Fibroblast of the aortic adventitia (primary cell): Measurements from ENCODE around the gene KCNE4. TPM values are rescaled to one million over a fixed set of nuclear protein-coding genes. Genes with fewer than 3 reads are reported as not detected.

Source experiments
- DNase-seq: peaks from one replicate; pipeline ENCODE4 v3.0.0-alpha.2; 2010; ENCODE audit warnings: low read depth
- H3K4me3 ChIP-seq: 2 replicates; pipeline ENCODE4 v1.5.1; 2011; ENCODE audit warnings: low read depth, mild to moderate bottlenecking, control low read depth, low read length, moderate library complexity
- total RNA-seq: library from RNA; depleted of rRNA; stranded (reverse); fragments of >200 nt; gene quantifications from 2 replicates; pipeline ENCODE4 v1.2.3, GENCODE V29; 2012; ENCODE audit warnings: low replicate concordance
- TF ChIP-seq, protein P1 (sequence below): IDR thresholded peaks from 2 replicates; pipeline ENCODE4 v1.5.1; 2011; ENCODE audit warnings: mild to moderate bottlenecking, low read length, control low read depth, inconsistent platforms; ENCODE audit not compliant: insufficient read depth

Gene KCNE4
- total RNA-seq, 1 donor, result 4.1 TPM

DNA sequence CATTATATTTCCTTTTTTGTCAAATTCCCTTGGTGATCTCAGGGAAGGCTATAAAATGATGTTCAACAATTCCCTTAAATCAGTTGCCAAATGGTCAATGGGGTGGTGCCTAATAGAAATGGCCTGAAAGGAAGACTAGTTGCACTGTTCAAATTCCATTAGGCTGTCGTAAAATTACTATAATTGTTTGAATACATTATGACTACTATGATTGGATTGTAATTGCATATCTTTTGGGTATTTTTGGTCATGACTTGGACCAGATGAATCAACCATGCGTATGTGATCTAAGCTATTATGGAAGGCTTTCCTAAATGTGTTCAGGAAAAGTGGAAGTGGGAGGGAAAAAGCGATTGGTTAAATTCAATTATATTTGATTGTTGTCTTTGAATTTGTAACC lies 41.3 kb upstream of the KCNE4 start:
- DNase-seq, result peak; percentile 82
- TF ChIP-seq, protein P1, sequence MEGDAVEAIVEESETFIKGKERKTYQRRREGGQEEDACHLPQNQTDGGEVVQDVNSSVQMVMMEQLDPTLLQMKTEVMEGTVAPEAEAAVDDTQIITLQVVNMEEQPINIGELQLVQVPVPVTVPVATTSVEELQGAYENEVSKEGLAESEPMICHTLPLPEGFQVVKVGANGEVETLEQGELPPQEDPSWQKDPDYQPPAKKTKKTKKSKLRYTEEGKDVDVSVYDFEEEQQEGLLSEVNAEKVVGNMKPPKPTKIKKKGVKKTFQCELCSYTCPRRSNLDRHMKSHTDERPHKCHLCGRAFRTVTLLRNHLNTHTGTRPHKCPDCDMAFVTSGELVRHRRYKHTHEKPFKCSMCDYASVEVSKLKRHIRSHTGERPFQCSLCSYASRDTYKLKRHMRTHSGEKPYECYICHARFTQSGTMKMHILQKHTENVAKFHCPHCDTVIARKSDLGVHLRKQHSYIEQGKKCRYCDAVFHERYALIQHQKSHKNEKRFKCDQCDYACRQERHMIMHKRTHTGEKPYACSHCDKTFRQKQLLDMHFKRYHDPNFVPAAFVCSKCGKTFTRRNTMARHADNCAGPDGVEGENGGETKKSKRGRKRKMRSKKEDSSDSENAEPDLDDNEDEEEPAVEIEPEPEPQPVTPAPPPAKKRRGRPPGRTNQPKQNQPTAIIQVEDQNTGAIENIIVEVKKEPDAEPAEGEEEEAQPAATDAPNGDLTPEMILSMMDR, result no peak
- no peak overlapping the region for H3K4me3 ChIP-seq

DNA sequence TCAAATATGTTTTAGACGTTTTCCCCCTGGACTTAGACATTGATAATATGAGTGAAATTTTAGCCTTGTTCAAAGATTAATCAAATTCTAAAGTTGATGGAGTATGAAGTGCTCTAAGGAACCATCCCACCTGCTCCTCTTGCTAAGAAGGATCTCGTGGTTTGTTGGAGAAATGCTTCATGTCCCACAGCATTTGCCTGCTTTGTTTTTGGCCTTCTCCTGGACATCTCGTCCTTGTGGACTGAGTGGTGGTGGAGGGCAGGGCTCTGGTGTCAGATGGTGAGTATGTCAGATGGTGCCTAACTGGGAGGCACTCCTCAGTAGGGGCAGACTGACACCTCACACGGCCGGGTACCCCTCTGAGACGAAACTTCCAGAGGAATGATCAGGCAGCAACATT lies 39.7 kb upstream of the KCNE4 start:
- TF ChIP-seq, protein P1, result no peak
- DNase-seq, result no peak
- H3K4me3 ChIP-seq, result no peak overlapping the region

DNA sequence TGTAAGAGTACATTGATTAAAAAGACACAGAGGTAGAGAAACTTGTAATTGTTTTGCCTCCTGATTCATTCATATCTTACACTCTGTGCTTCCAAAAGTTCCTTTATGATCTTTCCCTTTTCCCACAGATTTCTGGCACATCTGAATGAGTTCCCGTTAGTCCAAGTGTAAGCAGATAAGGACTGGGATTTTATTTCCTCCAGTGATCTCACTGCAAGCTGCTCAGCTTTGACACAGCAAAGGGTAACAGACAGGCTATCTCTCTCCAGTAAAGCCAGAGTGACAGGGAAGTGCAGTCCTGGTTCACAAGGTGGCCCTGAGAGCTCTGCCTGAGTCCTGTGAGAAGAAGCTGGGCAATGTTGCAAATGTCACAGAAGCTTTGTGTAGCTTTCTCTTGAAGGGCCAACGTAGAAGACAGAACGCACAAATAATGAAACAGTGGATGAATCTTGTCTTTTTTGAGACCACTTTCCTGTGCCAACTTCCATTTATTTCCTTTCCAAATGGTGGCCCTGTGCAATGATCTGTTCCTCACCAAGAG lies 32.5 kb upstream of the KCNE4 start:
- TF ChIP-seq, protein P1, result no peak
- no peak overlapping the region for H3K4me3 ChIP-seq
- peak; percentile 77 for DNase-seq

DNA sequence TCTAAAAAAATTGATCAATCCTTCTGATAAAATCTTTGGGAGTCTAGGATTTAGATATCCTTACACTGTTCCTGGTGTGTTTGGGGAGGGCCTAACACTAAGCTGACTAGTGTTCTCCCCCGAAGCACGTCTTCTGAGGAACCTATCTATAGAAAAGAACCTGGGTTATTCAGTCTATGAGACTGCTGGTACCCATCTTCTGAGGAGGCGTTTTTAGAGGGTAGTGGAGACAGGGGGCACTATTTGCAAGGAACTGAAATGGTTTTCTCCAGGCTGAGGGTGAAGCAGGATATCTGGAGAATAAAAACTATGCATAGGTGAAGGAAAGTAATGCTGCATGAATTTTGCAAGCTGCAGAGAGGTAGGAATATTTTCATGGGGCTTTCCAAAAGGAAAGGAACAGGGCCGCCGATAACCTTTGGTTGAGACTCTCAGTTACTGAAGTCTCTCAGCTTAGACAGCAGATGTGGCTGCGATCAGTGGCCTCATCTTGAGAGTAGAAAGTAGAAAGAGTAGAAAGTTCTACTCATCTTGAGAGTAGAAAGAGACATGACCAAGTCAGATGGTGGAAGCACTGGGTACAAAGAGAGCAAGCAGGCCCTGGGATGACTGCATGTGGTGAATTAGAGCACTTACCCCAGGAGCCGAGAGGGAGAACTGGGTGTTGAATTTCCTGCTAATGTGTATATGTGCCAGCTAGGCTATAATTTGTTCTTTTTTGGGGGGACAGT lies 31.8 kb upstream of the KCNE4 start:
- TF ChIP-seq, protein P1, result no peak
- H3K4me3 ChIP-seq, result no peak overlapping the region
- no peak for DNase-seq

DNA sequence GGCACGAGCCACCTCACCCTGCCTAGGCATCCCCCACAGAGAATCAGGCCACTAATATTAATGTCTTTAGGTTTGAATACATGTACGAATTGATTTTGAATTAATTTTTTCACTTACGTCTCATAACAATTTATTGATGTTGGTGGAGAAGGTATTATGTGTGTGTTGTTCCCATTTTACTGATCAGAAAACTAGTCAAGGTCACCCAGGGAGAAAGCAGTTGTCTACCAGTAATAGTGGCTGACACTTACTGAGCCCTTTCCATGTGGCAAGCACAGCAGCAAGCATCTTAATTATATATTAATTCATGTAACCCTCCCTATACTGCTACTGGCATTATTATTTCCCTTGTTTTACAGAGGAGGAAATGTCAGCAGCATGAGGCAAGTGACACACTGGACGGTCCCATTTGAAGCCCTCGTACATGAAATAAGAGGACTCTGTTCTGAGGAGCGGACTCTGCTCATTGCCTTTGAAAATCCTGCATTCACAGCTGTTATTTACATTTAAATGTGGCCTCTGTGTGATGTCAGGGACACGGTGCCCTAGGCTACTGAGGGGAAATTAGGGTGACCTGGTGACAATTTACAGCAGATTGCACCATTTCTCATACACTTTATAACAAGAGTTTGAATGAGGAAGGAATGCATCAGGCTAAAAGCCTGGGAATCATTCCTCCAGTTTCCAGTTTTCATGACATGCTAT lies 30.9 kb upstream of the KCNE4 start:
- DNase-seq, result no peak
- TF ChIP-seq, protein P1, result no peak
- no peak overlapping the region for H3K4me3 ChIP-seq

DNA sequence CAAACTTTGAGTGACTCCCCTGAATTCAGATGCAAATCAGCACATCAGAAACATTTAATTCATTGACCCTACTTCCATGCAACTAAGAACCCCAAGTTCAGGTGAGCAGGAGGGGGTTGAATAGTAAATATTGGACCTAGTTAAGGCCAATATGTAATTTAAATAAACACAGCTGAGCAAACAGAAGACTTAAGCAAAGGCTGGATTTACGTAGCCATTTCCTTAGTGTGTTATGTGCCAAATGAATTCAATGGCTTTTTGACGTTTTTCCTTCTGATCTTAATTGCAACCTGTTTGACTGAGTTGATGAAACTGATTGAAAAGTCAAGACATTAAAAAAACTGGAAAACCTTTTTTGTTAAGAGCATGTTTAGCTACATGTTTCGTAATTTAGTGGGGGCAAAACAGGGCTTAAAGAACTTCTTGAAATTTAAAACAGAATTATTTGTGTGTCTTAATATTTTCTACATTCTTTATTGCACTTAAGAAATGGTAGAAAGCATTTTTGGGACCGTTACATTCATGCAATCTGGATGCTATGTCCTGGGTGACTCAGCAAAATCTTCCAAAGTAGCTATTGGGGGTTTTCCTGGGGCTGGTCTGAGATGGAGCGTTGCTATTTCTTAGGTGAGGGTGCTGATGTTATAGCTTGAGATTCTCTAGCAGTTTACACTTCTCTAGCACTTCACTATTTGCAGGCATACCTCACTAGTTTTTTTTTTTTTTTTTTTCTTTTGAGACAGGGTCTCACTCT lies 25.5 kb upstream of the KCNE4 start:
- TF ChIP-seq, protein P1, result no peak
- no peak overlapping the region for H3K4me3 ChIP-seq
- peak; percentile 59 for DNase-seq
